NCI-H1417 (cell line): ENCODE results near the gene SYPL2.
A peak's percentile ranks its signal among the peaks of the same experiment; 100 is the strongest.

Experiments used
- DNase-seq, 3 experiments: peaks; one replicate each; lab custom pipeline; 2025; lab: John Stamatoyannopoulos, UW

SYPL2 gene

GRCh38 chr1:109491372-109491771 lies 25.0 kb downstream of the SYPL2 start:
- no peak for DNase-seq

DNA sequence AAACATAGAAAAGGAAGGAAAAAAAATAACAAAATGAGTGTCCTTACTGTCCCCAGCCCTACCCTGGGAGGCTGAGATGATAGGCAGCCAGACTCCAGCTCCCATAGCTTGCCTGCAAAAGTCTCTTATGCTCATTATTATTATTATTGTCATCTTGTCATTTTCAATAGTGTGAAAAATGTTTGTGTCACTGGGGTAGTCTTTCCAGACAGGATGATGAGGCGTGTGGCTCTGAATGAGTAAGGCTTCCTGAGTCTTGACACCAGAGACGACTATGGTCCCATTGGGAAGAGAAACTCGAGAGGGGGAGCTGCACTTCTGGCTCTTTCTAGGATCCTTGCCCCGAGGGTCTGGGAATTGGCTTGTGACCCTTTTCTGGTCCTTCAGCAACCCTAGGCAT lies 26.4 kb downstream of the SYPL2 start:
- DNase-seq: no peak

- DNase-seq: no peak
These were observed 26.9 kb downstream of the SYPL2 start for GRCh38 chr1:109493227-109493626.

- peak; percentile 82 to 88 (median 86) for DNase-seq
These were observed 27.6 kb downstream of the SYPL2 start, which contains the start of gene CYB561D1 for GRCh38 chr1:109493805-109494539. TSS of gene CYB561D1 (plus strand) at chr1:109494094. CDS start at chr1:109494140, 46 bp downstream.

GRCh38 chr1:109495738-109496137 lies 29.4 kb downstream of the SYPL2 start:
- DNase-seq: no peak

GRCh38 chr1:109497449-109498160 lies 31.3 kb downstream of the SYPL2 start:
- no peak for DNase-seq

DNA sequence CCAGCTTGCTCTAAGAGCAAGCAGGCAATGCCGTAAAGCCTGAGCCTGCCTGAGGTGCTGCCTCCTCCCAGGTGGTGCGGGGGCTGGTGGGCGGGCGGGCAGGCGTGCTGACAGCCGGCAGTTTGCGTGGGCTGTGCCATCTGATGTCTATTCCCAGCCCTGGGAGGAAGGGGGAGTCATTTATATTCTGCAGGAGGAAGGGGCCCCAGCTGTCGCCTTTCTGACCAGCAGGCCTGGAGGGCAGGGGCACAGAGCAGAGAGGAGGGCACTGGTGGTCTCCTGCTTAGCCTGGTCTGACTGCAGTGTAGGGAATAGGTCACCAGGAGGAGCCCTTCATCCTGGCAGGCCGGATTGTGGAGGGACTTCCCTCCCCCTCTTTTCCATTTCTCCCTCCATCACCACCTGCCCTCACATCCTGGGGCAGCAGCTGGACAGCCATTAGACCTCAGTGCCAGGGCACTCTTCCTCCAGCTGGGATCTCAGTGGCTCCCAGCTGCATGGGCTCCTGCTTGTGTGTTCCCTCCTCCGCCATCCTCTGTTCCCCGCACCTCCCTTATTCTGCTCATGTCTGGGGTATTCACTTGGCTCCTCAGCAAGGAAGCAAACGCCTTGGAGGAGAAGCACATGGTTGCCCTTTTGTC lies 31.9 kb downstream of the SYPL2 start:
- DNase-seq: peak in 1 of 3 experiments; percentile 65

GRCh38 chr1:109499081-109499480 lies 32.7 kb downstream of the SYPL2 start:
- DNase-seq: no peak

DNA sequence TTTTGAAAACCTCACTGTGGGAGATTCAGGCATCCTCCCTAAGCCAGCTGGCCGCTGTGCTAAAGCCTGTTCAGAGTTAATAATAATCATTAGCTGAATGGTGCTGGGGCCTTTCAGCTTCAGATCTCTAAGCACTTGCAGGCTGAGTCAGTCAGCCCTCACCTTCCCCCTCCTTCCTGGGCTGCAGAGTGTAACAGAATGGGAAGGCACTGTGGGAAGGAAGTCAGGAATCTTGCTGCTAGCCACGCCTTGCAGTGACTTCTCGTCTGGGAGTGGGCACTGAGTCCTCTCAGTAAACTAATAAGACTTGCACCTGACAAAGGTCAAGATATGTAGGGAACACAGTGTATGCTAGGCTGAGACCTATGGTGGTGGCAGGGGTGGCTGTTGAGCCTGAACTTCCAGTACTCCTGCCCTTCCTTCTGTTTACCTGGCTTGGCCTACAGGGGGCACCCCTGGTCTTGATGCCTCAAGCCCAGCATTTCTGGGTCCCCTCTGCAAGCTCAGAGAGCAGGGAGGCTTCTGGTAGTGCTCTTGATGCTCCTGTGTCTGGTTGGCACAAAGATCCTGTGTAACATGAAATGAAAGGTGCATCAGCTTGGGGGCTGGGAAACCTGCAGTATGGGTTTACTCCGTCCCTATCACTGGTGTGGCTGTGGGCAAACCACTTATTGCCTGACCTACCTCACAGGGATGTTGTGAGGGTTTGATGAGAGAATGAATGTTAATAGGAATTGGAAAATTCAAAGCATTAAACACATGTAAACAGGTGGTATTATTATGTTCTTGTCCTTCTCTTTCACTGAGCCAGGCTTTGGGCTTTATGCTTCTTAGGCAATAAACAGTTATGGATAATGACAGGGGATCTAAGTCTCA lies 33.6 kb downstream of the SYPL2 start:
- peak in 2 of 3 experiments; percentile 11 to 35 for DNase-seq

DNA sequence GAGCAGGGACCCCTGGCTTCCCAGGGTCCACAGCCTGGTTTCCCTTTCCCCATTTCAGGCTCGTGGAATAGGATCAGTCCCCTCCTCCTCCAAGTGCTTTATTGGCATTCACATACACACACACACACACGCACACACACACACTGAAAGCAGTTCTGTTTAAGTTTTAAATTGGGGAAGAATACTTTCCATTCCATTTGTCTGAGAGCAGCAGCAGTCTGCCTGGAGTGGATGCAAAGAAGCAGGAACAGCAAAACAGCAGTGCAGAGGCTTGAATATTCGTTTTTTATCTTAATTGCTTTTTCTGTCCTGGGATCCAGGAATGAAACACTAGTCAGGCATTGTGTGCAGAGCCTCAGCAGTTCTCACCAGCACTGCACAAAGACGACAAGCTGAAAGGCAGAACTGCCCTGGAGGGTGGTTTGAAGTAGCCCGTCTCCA lies 34.6 kb downstream of the SYPL2 start:
- DNase-seq: no peak

- no peak for DNase-seq
These were observed 35.5 kb downstream of the SYPL2 start for GRCh38 chr1:109501644-109502363.

GRCh38 chr1:109502364-109502851 lies 36.1 kb downstream of the SYPL2 start:
- DNase-seq: no peak

- DNase-seq: no peak
These were observed 37.6 kb downstream of the SYPL2 start for GRCh38 chr1:109503935-109504334.

DNA sequence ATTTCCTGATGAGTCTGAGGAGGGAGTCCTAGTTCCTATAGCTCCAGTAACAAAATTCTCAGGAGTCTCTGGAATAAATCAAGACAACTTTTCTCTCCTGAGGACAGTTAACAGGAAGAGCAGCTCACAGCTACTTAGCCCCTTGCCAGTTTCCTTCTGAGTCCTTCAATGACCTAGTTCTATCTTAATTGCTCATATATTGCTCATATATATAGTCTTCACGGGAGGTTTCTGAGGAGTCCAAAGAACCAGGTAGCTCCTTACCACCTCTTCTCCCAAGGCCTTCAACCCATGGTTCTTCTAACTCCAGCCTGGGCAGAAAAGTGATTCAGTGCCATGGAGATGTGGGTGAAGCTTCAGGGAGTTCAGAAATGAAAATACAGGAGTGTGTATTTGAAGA lies 38.6 kb downstream of the SYPL2 start:
- DNase-seq: no peak

GRCh38 chr1:109508001-109508872 lies 41.9 kb downstream of the SYPL2 start:
- no peak for DNase-seq

- no peak for DNase-seq
These were observed 42.5 kb downstream of the SYPL2 start for GRCh38 chr1:109508873-109509175.

- DNase-seq: peak; percentile 69 to 78 (median 74)
These were observed 43.1 kb downstream of the SYPL2 start, which contains the start of gene AMIGO1 for GRCh38 chr1:109509176-109510134. TSS of gene AMIGO1 (minus strand) at chr1:109509727. CDS start at chr1:109508912, 815 bp downstream.

DNA sequence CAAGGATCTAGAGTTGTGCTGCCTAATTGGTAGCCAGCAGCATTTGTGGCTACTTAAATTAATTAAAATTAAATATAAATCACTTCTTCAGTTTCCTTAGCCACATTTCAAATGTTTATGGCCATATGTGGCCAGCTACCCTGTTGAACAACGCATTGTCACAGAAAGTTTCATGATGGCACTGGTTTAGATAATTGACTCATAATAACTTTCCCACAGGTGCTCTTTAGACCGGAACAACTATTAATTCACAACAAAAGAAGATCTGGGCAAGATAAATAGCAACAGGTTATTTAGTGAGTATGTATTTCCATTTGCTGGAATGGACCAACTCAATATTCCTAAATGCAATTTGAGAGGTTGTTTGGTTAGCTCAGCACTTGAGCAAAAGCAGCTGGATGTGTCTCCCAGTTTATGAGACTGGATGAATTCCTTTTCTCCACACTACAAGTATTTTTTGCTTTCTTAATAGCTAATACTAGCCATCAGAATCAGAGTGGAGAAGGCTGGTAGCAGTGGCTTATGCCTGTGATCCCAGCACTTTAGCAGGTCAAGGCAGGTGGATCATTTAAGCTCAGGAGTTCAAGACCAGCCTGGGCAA lies 46.9 kb downstream of the SYPL2 start:
- DNase-seq: peak in 1 of 3 experiments; percentile 25
